Ovary (tissue), 3 donors: ENCODE results near the gene MTMR11.

Experiments used
- CTCF ChIP-seq, 3 donors: fragments of 450-650 bp in 2 of 3; fragments of 200-600 bp in 1 of 3; IDR thresholded peaks; one replicate each; pipeline versions ENCODE4 v1.5.1 to v1.8.0; 2016 to 2022; ENCODE audit warnings: antibody characterized with exemption in 3 of 3, mild to moderate bottlenecking in 1 of 3
- POLR2A ChIP-seq: fragments of 450-650 bp; IDR thresholded peaks from one replicate; pipeline ENCODE4 v1.6.1; 2017; ENCODE audit warnings: antibody characterized with exemption, mild to moderate bottlenecking, moderate library complexity
- donor health status: DM: no; HTN: no; CAD: no.

DNA sequence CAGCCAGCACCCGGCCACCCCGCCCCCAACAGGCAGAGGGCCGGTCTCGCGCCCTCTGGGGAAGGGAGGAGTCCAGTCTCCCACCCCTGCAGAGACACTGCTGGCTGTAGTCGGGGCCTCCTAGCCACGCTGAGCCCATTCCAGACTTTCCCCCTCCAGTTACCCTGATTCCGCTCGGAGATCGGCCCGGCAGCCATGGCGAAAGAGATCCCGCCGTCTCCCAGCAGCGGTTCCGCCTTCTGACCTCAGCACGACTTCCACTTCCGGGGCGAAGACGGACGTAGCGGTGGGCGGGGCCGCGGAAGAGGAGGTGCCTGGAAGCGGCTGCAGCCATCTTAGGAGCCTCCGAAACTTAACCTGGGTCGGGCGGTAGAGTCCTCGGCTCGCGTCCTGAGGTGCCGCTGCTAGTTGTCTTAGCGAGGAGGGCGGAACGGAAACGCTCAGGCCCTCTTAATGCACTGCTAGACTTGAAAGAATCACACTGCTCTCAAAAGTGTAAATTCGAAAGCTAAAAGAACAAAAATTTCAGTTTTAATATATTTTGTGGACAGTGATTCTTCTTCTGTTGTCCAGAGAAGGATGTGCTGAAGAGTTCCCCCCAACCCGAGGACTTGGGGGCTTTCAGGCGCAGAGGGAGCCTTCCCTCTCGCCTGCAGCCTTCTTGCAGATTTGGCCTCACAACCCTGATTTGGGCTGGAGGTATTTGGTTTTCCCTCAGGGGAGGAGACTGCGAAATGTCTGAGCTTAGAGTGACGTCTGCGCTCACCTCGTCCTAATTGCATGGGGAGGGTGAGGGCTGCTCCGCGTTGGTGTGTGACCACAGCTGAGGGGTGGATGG, 8.9 kb downstream of the MTMR11 start, which contains the start of gene SF3B4:
- TF ChIP-seq CTCF (IDR thresholded peaks at IDR 0.05) (peak in 1 of 3 donors; percentile 15), POLR2A (peak; percentile 99)
